Ascending aorta (tissue), 2 donors: ENCODE measurements around the gene GPC6. TPM values are rescaled to one million over a fixed set of nuclear protein-coding genes. Genes with fewer than 3 reads are reported as not detected.

Source experiments
- DNase-seq, 2 donors: peaks; one replicate each; pipeline ENCODE4 v3.0.0-alpha.2; 2019; ENCODE audit warnings: low spot score in 2 of 2
- H3K27ac ChIP-seq, 2 donors: fragments of 200-600 bp; sonication (generic); one replicate each; pipeline ENCODE4 v1.5.1; 2016 to 2017; ENCODE audit warnings: mild to moderate bottlenecking in 1 of 2
- H3K27me3 ChIP-seq: fragments of 200-600 bp; sonication (generic); one replicate; pipeline ENCODE4 v1.5.1; 2017
- H3K36me3 ChIP-seq, 2 donors: fragments of 200-600 bp; sonication (generic); one replicate each; pipeline ENCODE4 v1.5.1; 2016
- H3K4me1 ChIP-seq, 2 donors: fragments of 200-600 bp; sonication (generic); one replicate each; pipeline ENCODE4 v1.5.1; 2016 to 2017; ENCODE audit warnings: mild to moderate bottlenecking in 1 of 2
- H3K4me3 ChIP-seq, 2 donors: fragments of 200-600 bp; sonication (generic); one replicate each; pipeline ENCODE4 v1.5.1; 2016 to 2017; ENCODE audit warnings: mild to moderate bottlenecking in 1 of 2
- H3K9me3 ChIP-seq, 2 donors: fragments of 200-600 bp; sonication (generic); one replicate each; pipeline ENCODE4 v1.5.1; 2016
- intact Hi-C: fragments of 100-400 bp; cut with DNase I; formaldehyde crosslinking; loops from one replicate; pipeline ENCODE4 v1.15.1; 2023
- total RNA-seq: library from RNA; depleted of rRNA; stranded (reverse); fragments of >200 nt; gene quantifications from one replicate; pipeline ENCODE4 v1.1.0, GENCODE V29; 2016
- TF ChIP-seq, protein P1 (sequence below), 3 experiments: fragments of 200-600 bp in 2 of 3; fragments of 450-650 bp in 1 of 3; sonication (generic) in 2 of 3; IDR thresholded peaks; one replicate each; pipeline ENCODE4 v1.5.1; 2016 to 2019; ENCODE audit warnings: antibody characterized with exemption in 3 of 3, mild to moderate bottlenecking in 1 of 3, moderate library complexity in 1 of 3

GPC6 gene
- total RNA-seq, 1 donor from 2014 or later: 23.2 TPM

DNA sequence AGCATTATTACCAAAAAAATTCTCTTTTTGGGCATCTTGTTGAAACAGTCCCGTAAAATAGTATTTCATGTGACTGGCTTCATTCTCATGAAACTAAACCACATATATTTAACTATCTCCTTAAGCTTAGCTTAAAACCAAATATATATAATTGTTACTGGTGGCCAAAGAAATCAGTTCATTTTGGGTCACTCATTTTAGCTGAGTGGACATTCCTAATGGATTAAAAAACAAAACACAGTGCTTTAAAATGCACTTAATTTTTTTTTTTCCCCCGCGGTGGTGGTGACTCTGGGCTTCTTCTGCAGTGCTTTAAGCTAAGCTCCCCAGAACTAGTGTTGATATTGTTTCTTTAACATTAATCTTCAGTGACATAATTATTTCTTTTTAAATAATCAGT is 540.1 kb downstream of the GPC6 start:
- Histone ChIP-seq H3K36me3 (no peaks in the 10 kb centered on the region), H3K27me3 (no peaks in the 10 kb centered on the region), H3K27ac (peak overlapping the region in 1 of 2 donors; percentile 27), H3K9me3 (no peaks in the 10 kb centered on the region), H3K4me1 (peaks cover 3 to 5% of the 10 kb centered on the region in 2 donors), H3K4me3 (no peak overlapping the region)
- intact Hi-C loops: no loop called here
- TF ChIP-seq, protein P1, sequence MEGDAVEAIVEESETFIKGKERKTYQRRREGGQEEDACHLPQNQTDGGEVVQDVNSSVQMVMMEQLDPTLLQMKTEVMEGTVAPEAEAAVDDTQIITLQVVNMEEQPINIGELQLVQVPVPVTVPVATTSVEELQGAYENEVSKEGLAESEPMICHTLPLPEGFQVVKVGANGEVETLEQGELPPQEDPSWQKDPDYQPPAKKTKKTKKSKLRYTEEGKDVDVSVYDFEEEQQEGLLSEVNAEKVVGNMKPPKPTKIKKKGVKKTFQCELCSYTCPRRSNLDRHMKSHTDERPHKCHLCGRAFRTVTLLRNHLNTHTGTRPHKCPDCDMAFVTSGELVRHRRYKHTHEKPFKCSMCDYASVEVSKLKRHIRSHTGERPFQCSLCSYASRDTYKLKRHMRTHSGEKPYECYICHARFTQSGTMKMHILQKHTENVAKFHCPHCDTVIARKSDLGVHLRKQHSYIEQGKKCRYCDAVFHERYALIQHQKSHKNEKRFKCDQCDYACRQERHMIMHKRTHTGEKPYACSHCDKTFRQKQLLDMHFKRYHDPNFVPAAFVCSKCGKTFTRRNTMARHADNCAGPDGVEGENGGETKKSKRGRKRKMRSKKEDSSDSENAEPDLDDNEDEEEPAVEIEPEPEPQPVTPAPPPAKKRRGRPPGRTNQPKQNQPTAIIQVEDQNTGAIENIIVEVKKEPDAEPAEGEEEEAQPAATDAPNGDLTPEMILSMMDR (IDR thresholded peaks at IDR 0.05): no peak
- no peak for DNase-seq

GRCh38 chr13:93767180-93767916 is 540.7 kb downstream of the GPC6 start:
- intact Hi-C loops: no loop called here
- no peaks in the 10 kb centered on the region for H3K9me3 ChIP-seq
- H3K4me1 ChIP-seq: peaks cover 3 to 5% of the 10 kb centered on the region in 2 donors
- DNase-seq: no peak
- H3K27ac ChIP-seq: peak overlapping the region in 1 of 2 donors; percentile 27
- TF ChIP-seq, protein P1 (IDR thresholded peaks at IDR 0.05): no peak
- no peaks in the 10 kb centered on the region for H3K36me3 ChIP-seq
- no peaks in the 10 kb centered on the region for H3K27me3 ChIP-seq
- peak overlapping the region in 1 of 2 donors; percentile 10 for H3K4me3 ChIP-seq

- Histone ChIP-seq H3K4me1 (peaks cover 3 to 5% of the 10 kb centered on the region in 2 donors), H3K27me3 (no peaks in the 10 kb centered on the region), H3K27ac (peak overlapping the region in 1 of 2 donors; percentile 27), H3K4me3 (no peak overlapping the region), H3K36me3 (no peaks in the 10 kb centered on the region), H3K9me3 (no peaks in the 10 kb centered on the region)
- intact Hi-C loops: no loop called here
- TF ChIP-seq, protein P1 (IDR thresholded peaks at IDR 0.05): no peak
- DNase-seq: no peak
Measured at GRCh38 chr13:93767917-93768409, 541.4 kb downstream of the GPC6 start.

GRCh38 chr13:93769101-93769500 is 542.5 kb downstream of the GPC6 start:
- Histone ChIP-seq H3K27ac (no peak overlapping the region), H3K4me3 (no peak overlapping the region), H3K27me3 (no peaks in the 10 kb centered on the region), H3K4me1 (peaks cover 5% of the 10 kb centered on the region in 2 donors), H3K36me3 (no peaks in the 10 kb centered on the region), H3K9me3 (no peaks in the 10 kb centered on the region)
- no peak for DNase-seq
- TF ChIP-seq, protein P1 (IDR thresholded peaks at IDR 0.05): no peak
- intact Hi-C loops: no loop called here

- Histone ChIP-seq H3K4me3 (no peak overlapping the region), H3K27ac (no peak overlapping the region)
Measured at GRCh38 chr13:93769607-93770006, 543.0 kb downstream of the GPC6 start.

More at GRCh38 chr13:93769607-93770006, 543.0 kb downstream of the GPC6 start:
- intact Hi-C loops: loop anchor here (10.0 kb wide), 3 partner anchors 575 to 935 kb away; no protein-coding TSS in a partner anchor
- no peak for DNase-seq
- Histone ChIP-seq H3K9me3 (no peaks in the 10 kb centered on the region), H3K4me1 (peaks cover 5% of the 10 kb centered on the region in 2 donors), H3K36me3 (no peaks in the 10 kb centered on the region), H3K27me3 (no peaks in the 10 kb centered on the region)
- TF ChIP-seq, protein P1 (IDR thresholded peaks at IDR 0.05): no peak
